HepG2 (cell line): ENCODE results near the gene DAB1. TPM values are rescaled to one million over a fixed set of nuclear protein-coding genes. Genes with fewer than 3 reads are reported as not detected.

ENCODE experiments used
- CREM ChIP-seq, 2 experiments: sonication (generic) in 1 of 2; formaldehyde crosslinking in 1 of 2; IDR thresholded peaks; 2 replicates each; pipeline versions ENCODE4 v1.4.0 to v1.6.1; 2016 to 2020; ENCODE audit warnings: antibody characterized with exemption in 1 of 2, mild to moderate bottlenecking in 1 of 2, missing genetic modification reagents in 1 of 2
- NAIF1 ChIP-seq: sonication (generic); formaldehyde crosslinking; IDR thresholded peaks from 2 replicates; pipeline ENCODE4 v1.5.0; 2020; ENCODE audit warnings: mild to moderate bottlenecking, missing genetic modification reagents, borderline replicate concordance
- NPAS2 ChIP-seq: sonication (generic); formaldehyde crosslinking; IDR thresholded peaks from 2 replicates; pipeline ENCODE4 v1.8.0; 2022; ENCODE audit warnings: mild to moderate bottlenecking, missing genetic modification reagents, borderline replicate concordance
- SMARCE1 ChIP-seq: fragments of 450-650 bp; IDR thresholded peaks from 2 replicates; pipeline ENCODE4 v1.6.1; 2017; ENCODE audit warnings: borderline replicate concordance
- SNRNP70 ChIP-seq: fragments of 200-400 bp; formaldehyde crosslinking; IDR thresholded peaks from 2 replicates; pipeline ENCODE4 v1.6.1; 2017; ENCODE audit warnings: mild to moderate bottlenecking, low read depth, low read length, moderate library complexity
- THAP11 ChIP-seq: IDR thresholded peaks from 2 replicates; pipeline ENCODE4 v1.6.1; 2016; ENCODE audit warnings: missing biosample characterization, missing genetic modification reagents
- ZBTB33 ChIP-seq: sonication (generic); formaldehyde crosslinking; IDR thresholded peaks from 2 replicates; pipeline ENCODE4 v1.4.0; 2020; ENCODE audit warnings: missing genetic modification reagents
- ZMAT3 ChIP-seq: sonication (generic); formaldehyde crosslinking; conservative IDR thresholded peaks from 2 replicates; pipeline ENCODE4 v1.7.0; 2021; ENCODE audit warnings: missing genetic modification reagents
- ZNF256 ChIP-seq: sonication (generic); formaldehyde crosslinking; conservative IDR thresholded peaks from 2 replicates; pipeline ENCODE4 v1.4.0; 2020; ENCODE audit warnings: missing genetic modification reagents
- ZNF33B ChIP-seq: sonication (generic); formaldehyde crosslinking; IDR thresholded peaks from 2 replicates; pipeline ENCODE4 v1.5.1; 2020; ENCODE audit warnings: mild to moderate bottlenecking, missing genetic modification reagents
- ZNF773 ChIP-seq: sonication (generic); formaldehyde crosslinking; IDR thresholded peaks from 2 replicates; pipeline ENCODE4 v1.4.0; 2020; ENCODE audit warnings: missing genetic modification reagents, borderline replicate concordance
- ZSCAN21 ChIP-seq: sonication (generic); formaldehyde crosslinking; IDR thresholded peaks from 2 replicates; pipeline ENCODE4 v1.8.0; 2022; ENCODE audit warnings: mild to moderate bottlenecking, missing genetic modification reagents, moderate library complexity, borderline replicate concordance
- polyA plus RNA-seq, 8 experiments: library from polyadenylated mRNA; depleted of rRNA in 3 of 8; stranded (reverse) in 7 of 8; unstranded in 1 of 8; fragments of >200 nt; fragmentation: Illumina TruSeq in 4 of 8; extraction: Trizol in 4 of 8; gene quantifications; 2 replicates each; pipeline versions ENCODE4 v1.2.1 to v1.2.3, GENCODE V29; 2011 to 2016; ENCODE audit warnings: low read depth in 4 of 8, missing spikeins in 1 of 8, mixed read lengths in 1 of 8; ENCODE audit not compliant: insufficient read depth in 1 of 8
- total RNA-seq, 5 experiments: library from RNA; depleted of rRNA; stranded (reverse); fragments of >200 nt; fragmentation: Illumina TruSeq; extraction: Trizol; gene quantifications; 2 replicates each; pipeline ENCODE4 v1.2.3, GENCODE V29; 2016; ENCODE audit warnings: low read depth in 1 of 5
- TF ChIP-seq, protein P1 (sequence below): sonication (generic); formaldehyde crosslinking; IDR thresholded peaks from 2 replicates; pipeline ENCODE4 v1.5.0; 2020; ENCODE audit warnings: mild to moderate bottlenecking, missing genetic modification reagents, borderline replicate concordance
- TF ChIP-seq, protein P2 (sequence below): sonication (generic); formaldehyde crosslinking; IDR thresholded peaks from 2 replicates; pipeline ENCODE4 v1.4.0; 2020; ENCODE audit warnings: missing genetic modification reagents
- TF ChIP-seq, protein P3 (sequence below): sonication (generic); formaldehyde crosslinking; IDR thresholded peaks from 2 replicates; pipeline ENCODE4 v1.5.0; 2020; ENCODE audit warnings: missing genetic modification reagents

DAB1 gene
- total and polyA plus RNA-seq, 2 of the 13 experiments (the other 11 are each of a cell fraction or from before 2014, with no cell fraction given), result 0.04 to 0.13 TPM

GRCh38 chr1:56965916-56966697 lies 457.8 kb downstream of the DAB1 start, which contains the start of gene C8B (continued):
- TF ChIP-seq ZNF773 (CRISPR knock-in tag) (no peak), ZNF33B (CRISPR knock-in tag) (no peak), ZBTB33 (CRISPR knock-in tag) (no peak), NAIF1 (CRISPR knock-in tag) (no peak), SNRNP70 (no peak), ZNF256 (CRISPR knock-in tag) (no peak), SMARCE1 (no peak), ZSCAN21 (CRISPR knock-in tag) (no peak), NPAS2 (no peak), ZMAT3 (CRISPR knock-in tag) (no peak), THAP11 (no peak), CREM (IDR thresholded peaks at IDR 0.05) (peak; percentile 57), CREM (CRISPR knock-in tag; IDR thresholded peaks at IDR 0.05) (no peak)
- TF ChIP-seq, protein P1, sequence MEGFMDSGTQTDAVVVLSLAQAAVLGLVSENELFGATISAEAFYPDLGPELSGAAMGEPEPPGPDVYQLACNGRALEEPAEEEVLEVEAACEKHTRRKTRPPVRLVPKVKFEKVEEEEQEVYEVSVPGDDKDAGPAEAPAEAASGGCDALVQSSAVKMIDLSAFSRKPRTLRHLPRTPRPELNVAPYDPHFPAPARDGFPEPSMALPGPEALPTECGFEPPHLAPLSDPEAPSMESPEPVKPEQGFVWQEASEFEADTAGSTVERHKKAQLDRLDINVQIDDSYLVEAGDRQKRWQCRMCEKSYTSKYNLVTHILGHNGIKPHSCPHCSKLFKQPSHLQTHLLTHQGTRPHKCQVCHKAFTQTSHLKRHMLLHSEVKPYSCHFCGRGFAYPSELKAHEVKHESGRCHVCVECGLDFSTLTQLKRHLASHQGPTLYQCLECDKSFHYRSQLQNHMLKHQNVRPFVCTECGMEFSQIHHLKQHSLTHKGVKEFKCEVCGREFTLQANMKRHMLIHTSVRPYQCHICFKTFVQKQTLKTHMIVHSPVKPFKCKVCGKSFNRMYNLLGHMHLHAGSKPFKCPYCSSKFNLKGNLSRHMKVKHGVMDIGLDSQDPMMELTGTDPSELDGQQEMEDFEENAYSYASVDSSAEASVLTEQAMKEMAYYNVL (CRISPR knock-in tag), result no peak
- TF ChIP-seq, protein P2, sequence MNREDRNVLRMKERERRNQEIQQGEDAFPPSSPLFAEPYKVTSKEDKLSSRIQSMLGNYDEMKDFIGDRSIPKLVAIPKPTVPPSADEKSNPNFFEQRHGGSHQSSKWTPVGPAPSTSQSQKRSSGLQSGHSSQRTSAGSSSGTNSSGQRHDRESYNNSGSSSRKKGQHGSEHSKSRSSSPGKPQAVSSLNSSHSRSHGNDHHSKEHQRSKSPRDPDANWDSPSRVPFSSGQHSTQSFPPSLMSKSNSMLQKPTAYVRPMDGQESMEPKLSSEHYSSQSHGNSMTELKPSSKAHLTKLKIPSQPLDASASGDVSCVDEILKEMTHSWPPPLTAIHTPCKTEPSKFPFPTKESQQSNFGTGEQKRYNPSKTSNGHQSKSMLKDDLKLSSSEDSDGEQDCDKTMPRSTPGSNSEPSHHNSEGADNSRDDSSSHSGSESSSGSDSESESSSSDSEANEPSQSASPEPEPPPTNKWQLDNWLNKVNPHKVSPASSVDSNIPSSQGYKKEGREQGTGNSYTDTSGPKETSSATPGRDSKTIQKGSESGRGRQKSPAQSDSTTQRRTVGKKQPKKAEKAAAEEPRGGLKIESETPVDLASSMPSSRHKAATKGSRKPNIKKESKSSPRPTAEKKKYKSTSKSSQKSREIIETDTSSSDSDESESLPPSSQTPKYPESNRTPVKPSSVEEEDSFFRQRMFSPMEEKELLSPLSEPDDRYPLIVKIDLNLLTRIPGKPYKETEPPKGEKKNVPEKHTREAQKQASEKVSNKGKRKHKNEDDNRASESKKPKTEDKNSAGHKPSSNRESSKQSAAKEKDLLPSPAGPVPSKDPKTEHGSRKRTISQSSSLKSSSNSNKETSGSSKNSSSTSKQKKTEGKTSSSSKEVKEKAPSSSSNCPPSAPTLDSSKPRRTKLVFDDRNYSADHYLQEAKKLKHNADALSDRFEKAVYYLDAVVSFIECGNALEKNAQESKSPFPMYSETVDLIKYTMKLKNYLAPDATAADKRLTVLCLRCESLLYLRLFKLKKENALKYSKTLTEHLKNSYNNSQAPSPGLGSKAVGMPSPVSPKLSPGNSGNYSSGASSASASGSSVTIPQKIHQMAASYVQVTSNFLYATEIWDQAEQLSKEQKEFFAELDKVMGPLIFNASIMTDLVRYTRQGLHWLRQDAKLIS (CRISPR knock-in tag), result no peak
- TF ChIP-seq, protein P3, sequence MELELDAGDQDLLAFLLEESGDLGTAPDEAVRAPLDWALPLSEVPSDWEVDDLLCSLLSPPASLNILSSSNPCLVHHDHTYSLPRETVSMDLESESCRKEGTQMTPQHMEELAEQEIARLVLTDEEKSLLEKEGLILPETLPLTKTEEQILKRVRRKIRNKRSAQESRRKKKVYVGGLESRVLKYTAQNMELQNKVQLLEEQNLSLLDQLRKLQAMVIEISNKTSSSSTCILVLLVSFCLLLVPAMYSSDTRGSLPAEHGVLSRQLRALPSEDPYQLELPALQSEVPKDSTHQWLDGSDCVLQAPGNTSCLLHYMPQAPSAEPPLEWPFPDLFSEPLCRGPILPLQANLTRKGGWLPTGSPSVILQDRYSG (CRISPR knock-in tag), result no peak
